ENCODE data around the gene SYNGR1.

The SYNGR1 gene

GRCh38 chr22:39415506-39415905 lies 65.7 kb downstream of the SYNGR1 start:
- Histone ChIP-seq H3K27ac (no peak overlapping the region), H2AFZ (no peak overlapping the region), H3K4me3 (ENCODE audit: low read depth, low read length) (no peak overlapping the region), H3K9me3 (ENCODE audit: control insufficient read depth, low read length) (no peaks in the 10 kb centered on the region), H3K4me2 (ENCODE audit: low read length) (no peak overlapping the region), H3K9ac (no peak overlapping the region), H3K79me2 (no peaks in the 10 kb centered on the region), H3K27me3 (ENCODE audit: control insufficient read depth, insufficient read depth, low read length) (no peaks in the 10 kb centered on the region), H3K36me3 (ENCODE audit: control insufficient read depth, insufficient read depth, low read length) (no peaks in the 10 kb centered on the region), H3K4me1 (no peaks in the 10 kb centered on the region)
- no peak for TF ChIP-seq CTCF (IDR thresholded peaks at IDR 0.05)

GRCh38 chr22:39416319-39416718 lies 66.5 kb downstream of the SYNGR1 start:
- H3K36me3 ChIP-seq (ENCODE audit: control insufficient read depth, insufficient read depth, low read length) = no peaks in the 10 kb centered on the region
- no peak for TF ChIP-seq CTCF (IDR thresholded peaks at IDR 0.05)
- H3K79me2 ChIP-seq = no peaks in the 10 kb centered on the region
- no peak overlapping the region for H3K9ac ChIP-seq
- no peak overlapping the region for H3K4me2 ChIP-seq (ENCODE audit: low read length)
- H3K4me1 ChIP-seq = no peaks in the 10 kb centered on the region
- no peaks in the 10 kb centered on the region for H3K9me3 ChIP-seq (ENCODE audit: control insufficient read depth, low read length)
- no peak overlapping the region for H3K4me3 ChIP-seq (ENCODE audit: low read depth, low read length)
- H3K27me3 ChIP-seq (ENCODE audit: control insufficient read depth, insufficient read depth, low read length) = no peaks in the 10 kb centered on the region
- H3K27ac ChIP-seq = no peak overlapping the region
- H2AFZ ChIP-seq = no peak overlapping the region

- no peak overlapping the region for H3K4me3 ChIP-seq (ENCODE audit: low read depth, low read length)
- no peaks in the 10 kb centered on the region for H3K36me3 ChIP-seq (ENCODE audit: control insufficient read depth, insufficient read depth, low read length)
- no peaks in the 10 kb centered on the region for H3K79me2 ChIP-seq
Observed at GRCh38 chr22:39417641-39418040, 67.8 kb downstream of the SYNGR1 start.

GRCh38 chr22:39418696-39419095 lies 68.9 kb downstream of the SYNGR1 start:
- Histone ChIP-seq H3K4me3 (ENCODE audit: low read depth, low read length) (no peak overlapping the region), H3K9ac (no peak overlapping the region), H2AFZ (no peak overlapping the region), H3K4me2 (ENCODE audit: low read length) (no peak overlapping the region), H3K4me1 (no peaks in the 10 kb centered on the region), H3K9me3 (ENCODE audit: control insufficient read depth, low read length) (no peaks in the 10 kb centered on the region), H3K36me3 (ENCODE audit: control insufficient read depth, insufficient read depth, low read length) (no peaks in the 10 kb centered on the region), H3K27me3 (ENCODE audit: control insufficient read depth, insufficient read depth, low read length) (no peaks in the 10 kb centered on the region), H3K27ac (no peak overlapping the region), H3K79me2 (no peaks in the 10 kb centered on the region)
- no peak for TF ChIP-seq CTCF (IDR thresholded peaks at IDR 0.05)

More at GRCh38 chr22:39417641-39418040, 67.8 kb downstream of the SYNGR1 start:
- no peaks in the 10 kb centered on the region for H3K4me1 ChIP-seq
- no peak overlapping the region for H3K9ac ChIP-seq
- H3K27ac ChIP-seq = no peak overlapping the region
- no peak overlapping the region for H2AFZ ChIP-seq
- no peak for TF ChIP-seq CTCF (IDR thresholded peaks at IDR 0.05)
- no peaks in the 10 kb centered on the region for H3K9me3 ChIP-seq (ENCODE audit: control insufficient read depth, low read length)
- no peaks in the 10 kb centered on the region for H3K27me3 ChIP-seq (ENCODE audit: control insufficient read depth, insufficient read depth, low read length)
- no peak overlapping the region for H3K4me2 ChIP-seq (ENCODE audit: low read length)

- Histone ChIP-seq H3K9ac (no peak overlapping the region), H3K36me3 (ENCODE audit: control insufficient read depth, insufficient read depth, low read length) (no peaks in the 10 kb centered on the region), H3K27ac (no peak overlapping the region), H3K79me2 (no peaks in the 10 kb centered on the region), H3K4me2 (ENCODE audit: low read length) (no peak overlapping the region), H3K9me3 (ENCODE audit: control insufficient read depth, low read length) (no peaks in the 10 kb centered on the region), H3K4me1 (no peaks in the 10 kb centered on the region), H3K27me3 (ENCODE audit: control insufficient read depth, insufficient read depth, low read length) (no peaks in the 10 kb centered on the region), H2AFZ (no peak overlapping the region), H3K4me3 (ENCODE audit: low read depth, low read length) (no peak overlapping the region)
- TF ChIP-seq CTCF (IDR thresholded peaks at IDR 0.05) = no peak
Observed at GRCh38 chr22:39419096-39419495, 69.3 kb downstream of the SYNGR1 start.

Data from parathyroid adenoma (tissue), 2 donors.